ENCODE measurements around the gene ACCS. TPM values are rescaled to one million over a fixed set of nuclear protein-coding genes. Genes with fewer than 3 reads are reported as not detected.

The ACCS gene
- total RNA-seq, 4 donors from 2014 or later, result 7.7 to 21.7 (median 12.1) TPM

DNA sequence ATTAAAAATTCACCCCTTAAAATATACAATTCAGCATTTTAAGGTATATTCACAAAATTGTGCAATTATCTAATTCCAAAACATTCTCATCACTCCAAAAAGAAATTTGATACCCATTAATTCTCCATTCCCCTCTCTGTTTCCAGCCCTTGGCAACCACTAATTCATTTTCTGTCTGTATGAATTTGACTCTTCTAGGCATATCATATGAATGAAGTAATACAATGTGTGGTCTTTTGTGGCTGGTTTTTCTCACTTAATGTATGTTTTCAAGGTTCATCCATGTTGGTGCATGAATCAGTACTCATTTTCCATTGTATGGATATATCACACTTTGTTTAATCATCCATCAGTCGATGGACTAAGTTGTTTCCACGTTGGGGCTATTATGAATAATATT is 47.2 kb upstream of the ACCS start:
- WGBS, 2 donors, result 45 to 55% methylated on average over 2 of the region's 2 CpGs
- TF ChIP-seq POLR2A (IDR thresholded peaks at IDR 0.05), result no peak
- TF ChIP-seq, protein P1, sequence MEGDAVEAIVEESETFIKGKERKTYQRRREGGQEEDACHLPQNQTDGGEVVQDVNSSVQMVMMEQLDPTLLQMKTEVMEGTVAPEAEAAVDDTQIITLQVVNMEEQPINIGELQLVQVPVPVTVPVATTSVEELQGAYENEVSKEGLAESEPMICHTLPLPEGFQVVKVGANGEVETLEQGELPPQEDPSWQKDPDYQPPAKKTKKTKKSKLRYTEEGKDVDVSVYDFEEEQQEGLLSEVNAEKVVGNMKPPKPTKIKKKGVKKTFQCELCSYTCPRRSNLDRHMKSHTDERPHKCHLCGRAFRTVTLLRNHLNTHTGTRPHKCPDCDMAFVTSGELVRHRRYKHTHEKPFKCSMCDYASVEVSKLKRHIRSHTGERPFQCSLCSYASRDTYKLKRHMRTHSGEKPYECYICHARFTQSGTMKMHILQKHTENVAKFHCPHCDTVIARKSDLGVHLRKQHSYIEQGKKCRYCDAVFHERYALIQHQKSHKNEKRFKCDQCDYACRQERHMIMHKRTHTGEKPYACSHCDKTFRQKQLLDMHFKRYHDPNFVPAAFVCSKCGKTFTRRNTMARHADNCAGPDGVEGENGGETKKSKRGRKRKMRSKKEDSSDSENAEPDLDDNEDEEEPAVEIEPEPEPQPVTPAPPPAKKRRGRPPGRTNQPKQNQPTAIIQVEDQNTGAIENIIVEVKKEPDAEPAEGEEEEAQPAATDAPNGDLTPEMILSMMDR (IDR thresholded peaks at IDR 0.05), result no peak
- intact Hi-C loops (cut with DNase I; ENCODE audit: low total_unique reads), result no loop called here
- no peak overlapping the region for H3K4me3 ChIP-seq (ENCODE audit: low read depth, poor library complexity, severe bottlenecking)
- DNase-seq (ENCODE audit: low spot score in 2 of 2), result no peak

DNA sequence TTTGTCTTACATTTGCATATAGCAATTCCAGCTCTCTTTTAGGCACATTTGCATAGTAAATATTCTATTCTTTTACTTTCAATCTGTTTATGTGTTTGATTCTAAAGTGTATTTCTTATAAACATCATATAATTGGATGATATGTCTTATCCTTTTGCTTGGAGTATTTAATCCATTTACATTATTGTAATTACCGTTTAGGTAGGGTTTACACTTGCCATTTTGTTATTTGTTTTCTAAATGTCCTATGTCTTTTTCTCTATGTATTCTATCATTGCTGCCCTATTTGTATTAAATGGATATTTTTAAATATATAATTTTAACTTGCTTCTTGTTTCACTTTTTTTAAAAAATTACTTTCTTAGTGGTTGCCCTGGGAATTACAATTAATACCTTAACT is 41.1 kb upstream of the ACCS start:
- H3K4me3 ChIP-seq (ENCODE audit: low read depth, poor library complexity, severe bottlenecking), result no peak overlapping the region
- WGBS, 2 donors, result 91 to 98% methylated on average over 1 of the region's 1 CpG
- DNase-seq (ENCODE audit: low spot score in 2 of 2), result no peak
- intact Hi-C loops (cut with DNase I; ENCODE audit: low total_unique reads), result no loop called here
- TF ChIP-seq, protein P1 (IDR thresholded peaks at IDR 0.05), result no peak
- TF ChIP-seq POLR2A (IDR thresholded peaks at IDR 0.05), result no peak

DNA sequence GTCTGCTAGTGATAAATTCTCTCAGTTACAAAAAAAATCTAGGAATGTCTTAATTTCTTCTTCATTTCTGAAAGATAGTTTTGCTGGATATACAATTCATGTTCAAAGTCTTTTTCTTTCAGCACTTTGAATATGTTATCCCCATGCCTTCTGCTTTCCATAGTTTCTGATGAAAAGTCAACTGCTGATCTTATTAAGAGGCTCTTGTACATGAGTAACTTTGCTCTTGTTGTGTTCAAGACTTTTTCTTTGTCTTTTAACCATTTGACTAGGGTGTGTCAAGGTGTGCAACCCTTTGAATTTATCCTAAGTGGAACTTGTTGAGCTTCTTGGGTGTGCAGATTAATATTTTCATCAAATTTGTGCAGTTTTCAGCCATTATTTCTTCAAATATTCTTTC is 40.3 kb upstream of the ACCS start:
- H3K4me3 ChIP-seq (ENCODE audit: low read depth, poor library complexity, severe bottlenecking), result no peak overlapping the region
- DNase-seq (ENCODE audit: low spot score in 2 of 2), result no peak
- no peak for TF ChIP-seq POLR2A (IDR thresholded peaks at IDR 0.05)
- TF ChIP-seq, protein P1 (IDR thresholded peaks at IDR 0.05), result no peak
- intact Hi-C loops (cut with DNase I; ENCODE audit: low total_unique reads), result no loop called here

DNA sequence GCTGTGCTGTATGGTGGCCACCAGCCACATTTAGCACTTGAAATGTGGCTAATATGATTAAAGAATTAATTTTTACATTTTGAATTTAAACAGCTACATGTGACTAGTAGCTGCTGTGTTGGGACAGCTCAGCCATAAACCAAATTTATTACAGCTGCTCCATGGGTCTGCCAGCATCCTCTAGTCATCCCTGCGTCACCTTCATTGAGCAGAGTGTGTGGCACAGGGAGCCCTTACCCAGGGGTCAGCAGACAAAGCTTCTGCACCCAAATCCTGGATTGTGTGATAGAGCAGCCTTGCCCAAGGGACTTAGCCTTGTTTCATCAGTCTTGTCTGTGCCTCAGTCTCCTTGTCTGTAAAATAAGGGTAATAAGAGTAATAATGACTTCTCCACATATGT is 37.7 kb upstream of the ACCS start:
- TF ChIP-seq, protein P1 (IDR thresholded peaks at IDR 0.05), result no peak
- TF ChIP-seq POLR2A (IDR thresholded peaks at IDR 0.05), result no peak
- no peak overlapping the region for H3K4me3 ChIP-seq (ENCODE audit: low read depth, poor library complexity, severe bottlenecking)
- no peak for DNase-seq (ENCODE audit: low spot score in 2 of 2)
- WGBS, 2 donors, result 80 to 89% methylated on average over 1 of the region's 1 CpG
- intact Hi-C loops (cut with DNase I; ENCODE audit: low total_unique reads), result no loop called here

DNA sequence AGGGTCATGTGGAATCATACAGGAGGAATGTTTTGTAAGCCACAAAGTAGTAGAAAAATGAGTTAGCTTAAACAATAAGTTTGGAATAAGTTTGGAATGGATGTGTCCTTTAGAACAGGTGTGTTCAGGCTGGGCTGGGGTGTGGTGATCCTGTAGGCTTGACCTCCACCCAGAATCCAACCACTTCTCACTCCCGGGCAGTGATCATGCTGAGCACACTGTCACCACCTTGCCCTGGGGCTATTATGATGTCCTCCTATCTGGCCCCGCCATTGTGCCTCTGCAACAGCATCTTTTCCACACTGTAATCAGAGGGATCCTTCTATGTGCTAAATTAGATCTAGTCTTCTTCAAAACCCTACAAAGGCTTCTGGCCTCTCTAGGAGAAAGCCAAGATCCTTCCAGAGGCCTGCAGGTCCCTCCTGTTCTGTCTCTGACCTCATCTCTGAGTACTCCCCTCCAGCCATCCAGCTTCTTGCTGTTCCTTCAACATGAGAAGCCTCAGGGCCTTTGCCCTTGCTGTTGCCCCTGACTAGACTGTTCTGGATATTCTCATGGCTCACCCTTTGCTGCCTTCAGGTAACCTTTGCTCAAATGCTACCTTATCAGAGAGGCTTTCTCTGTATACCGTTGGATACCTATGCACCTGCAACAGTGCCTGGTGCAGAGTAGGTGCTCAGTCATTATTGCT is 37.1 kb upstream of the ACCS start:
- no peak for TF ChIP-seq POLR2A (IDR thresholded peaks at IDR 0.05)
- TF ChIP-seq, protein P1 (IDR thresholded peaks at IDR 0.05), result no peak
- 85 to 89% methylated on average over 3 of the region's 3 CpGs for WGBS, 2 donors
- DNase-seq (ENCODE audit: low spot score in 2 of 2), result no peak

DNA sequence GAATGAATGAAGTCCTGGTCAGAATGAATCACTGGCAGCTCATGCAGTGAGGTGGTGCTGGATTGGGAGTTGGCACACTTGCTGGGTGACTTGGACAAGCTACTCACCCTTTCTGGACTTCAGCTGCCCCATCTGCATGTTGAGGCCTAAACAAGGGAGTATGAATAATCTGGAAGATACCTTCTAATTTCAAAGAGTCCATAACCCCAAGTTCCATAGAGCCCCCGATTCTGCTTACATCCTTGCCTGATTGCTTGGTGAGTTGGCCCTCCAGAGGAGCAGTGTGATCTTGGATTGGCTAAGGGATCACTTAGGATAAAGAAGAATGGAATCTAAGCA is 36.6 kb upstream of the ACCS start:
- intact Hi-C loops (cut with DNase I; ENCODE audit: low total_unique reads), result no loop called here

More for the DNA sequence above, 37.1 kb upstream of the ACCS start:
- no peak overlapping the region for H3K4me3 ChIP-seq (ENCODE audit: low read depth, poor library complexity, severe bottlenecking)
- intact Hi-C loops (cut with DNase I; ENCODE audit: low total_unique reads), result no loop called here

More for the DNA sequence above, 36.6 kb upstream of the ACCS start:
- no peak for DNase-seq (ENCODE audit: low spot score in 2 of 2)
- 100% methylated on average over 1 of the region's 1 CpG for WGBS, 2 donors
- TF ChIP-seq, protein P1 (IDR thresholded peaks at IDR 0.05), result no peak
- TF ChIP-seq POLR2A (IDR thresholded peaks at IDR 0.05), result no peak
- H3K4me3 ChIP-seq (ENCODE audit: low read depth, poor library complexity, severe bottlenecking), result no peak overlapping the region

Measured in lower leg skin (tissue), 4 donors.